BLaER1 treated with 17β-estradiol and CSF1 and Interleukin-3, amounts not matched to agents 10 nM and 100 nM (cell line): ENCODE results near the gene XPO6.

ENCODE experiments used
- H3K27ac ChIP-seq, 11 experiments: shearing (Covaris generic); formaldehyde crosslinking; 2 replicates each; pipeline ENCODE4 v1.8.1; 2022
- H3K27me3 ChIP-seq, 11 experiments: shearing (Covaris generic); formaldehyde crosslinking; 2 replicates each; pipeline ENCODE4 v1.8.1; 2022
- H3K36me3 ChIP-seq, 11 experiments: shearing (Covaris generic); formaldehyde crosslinking; 2 replicates each; pipeline ENCODE4 v1.8.1; 2022
- H3K4me1 ChIP-seq, 10 experiments: shearing (Covaris generic); formaldehyde crosslinking; 2 replicates each; pipeline ENCODE4 v1.8.1; 2022
- H3K4me2 ChIP-seq, 11 experiments: shearing (Covaris generic); formaldehyde crosslinking; 2 replicates each; pipeline ENCODE4 v1.8.1; 2022
- H3K4me3 ChIP-seq, 10 experiments: shearing (Covaris generic); formaldehyde crosslinking; 2 replicates each; pipeline ENCODE4 v1.8.1; 2022
- H3K9ac ChIP-seq, 11 experiments: shearing (Covaris generic); formaldehyde crosslinking; 2 replicates each; pipeline ENCODE4 v1.8.1; 2022
- H3K9me3 ChIP-seq, 11 experiments: shearing (Covaris generic); formaldehyde crosslinking; replicated peaks in 1 of 11; 2 replicates each; pipeline ENCODE4 v1.8.1; 2022
- H4K20me1 ChIP-seq, 11 experiments: shearing (Covaris generic); formaldehyde crosslinking; 2 replicates each; pipeline ENCODE4 v1.8.1; 2022
- Cebpa-rat ChIP-seq, 11 experiments: shearing (Covaris generic); IDR thresholded peaks; 2 replicates each; pipeline ENCODE4 v1.8.1; 2022

XPO6 gene

DNA sequence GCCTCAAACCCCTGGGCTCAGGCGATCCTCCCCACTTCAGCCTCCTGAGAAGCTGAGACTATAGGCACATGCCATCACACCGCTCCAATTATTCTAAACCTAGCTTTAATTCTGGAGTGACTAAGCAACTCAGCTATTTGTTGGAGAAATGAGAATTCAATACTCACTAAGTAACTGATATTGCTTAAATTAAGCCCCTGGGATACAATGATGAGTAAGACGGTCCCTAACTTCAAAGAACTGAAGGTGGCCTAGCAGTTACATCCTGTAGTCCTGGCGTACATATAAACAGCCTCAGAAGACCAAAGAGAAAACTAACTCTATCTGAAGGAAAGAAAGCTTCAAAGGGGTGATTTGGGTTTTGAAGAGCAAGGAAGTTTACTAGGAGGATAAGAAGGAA is 25.0 kb downstream of the XPO6 start:
- peak overlapping the region in 7 of 11 experiments; percentile 47 to 93 (median 82); a peak in 13 of 22 replicates for H3K27ac ChIP-seq
- H3K27me3 ChIP-seq = no peaks in the 10 kb centered on the region
- peaks cover 12 to 100% (median 54%) of the 10 kb centered on the region in 10 experiments; a peak in 19 of 20 replicates for H3K4me1 ChIP-seq
- peak overlapping the region in 2 of 11 experiments; percentile 74 to 79; a peak in 4 of 22 replicates for H3K9ac ChIP-seq
- H3K36me3 ChIP-seq = peaks cover 0 to 91% (median 69%) of the 10 kb centered on the region in 11 experiments; a peak in 21 of 22 replicates
- TF ChIP-seq Cebpa-rat (IDR thresholded peaks at IDR 0.05) = no peak
- peaks cover 0 to 24% (median 17%) of the 10 kb centered on the region in 11 experiments; a peak in 15 of 22 replicates for H3K9me3 ChIP-seq
- H3K4me3 ChIP-seq = no peak overlapping the region
- H4K20me1 ChIP-seq = peaks cover 0 to 100% (median 93%) of the 10 kb centered on the region in 11 experiments; a peak in 19 of 22 replicates
- H3K4me2 ChIP-seq = peak overlapping the region in 6 of 11 experiments; percentile 34 to 94 (median 81); a peak in 12 of 22 replicates

- Histone ChIP-seq H3K4me2 (peak overlapping the region in 3 of 11 experiments; percentile 88 to 94 (median 92); a peak in 5 of 22 replicates), H3K9ac (no peak overlapping the region), H3K36me3 (peaks cover 0 to 84% (median 61%) of the 10 kb centered on the region in 11 experiments; a peak in 21 of 22 replicates), H3K9me3 (peaks cover 0 to 24% (median 17%) of the 10 kb centered on the region in 11 experiments; a peak in 15 of 22 replicates), H3K27ac (peak overlapping the region in 1 of 11 experiments; percentile 16; a peak in 1 of 22 replicates), H4K20me1 (peaks cover 0 to 100% (median 89%) of the 10 kb centered on the region in 11 experiments; a peak in 18 of 22 replicates), H3K4me1 (peaks cover 17 to 97% (median 62%) of the 10 kb centered on the region in 10 experiments; a peak in 19 of 20 replicates), H3K27me3 (no peaks in the 10 kb centered on the region), H3K4me3 (no peak overlapping the region)
- TF ChIP-seq Cebpa-rat (IDR thresholded peaks at IDR 0.05) = no peak
Measured at GRCh38 chr16:28185696-28186095, 26.1 kb downstream of the XPO6 start.

DNA sequence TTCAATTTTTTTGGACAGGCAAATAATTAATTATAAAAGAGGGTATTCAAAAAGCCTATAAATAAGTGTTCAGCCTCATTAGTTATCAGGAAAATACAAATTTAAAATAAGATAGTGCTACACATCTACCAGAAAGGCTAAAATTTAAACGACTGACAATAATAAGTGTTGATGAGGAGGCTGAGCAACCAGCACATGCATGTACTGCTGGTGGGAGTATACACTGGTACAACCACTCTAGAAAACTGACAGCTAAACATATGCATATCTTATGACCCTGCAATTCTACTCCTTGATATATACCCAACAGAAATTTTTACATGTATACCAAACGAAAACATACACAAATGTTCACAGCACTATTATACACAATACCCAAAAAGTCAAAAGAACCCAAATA is 27.1 kb downstream of the XPO6 start:
- Histone ChIP-seq H4K20me1 (peaks cover 0 to 100% (median 79%) of the 10 kb centered on the region in 11 experiments; a peak in 18 of 22 replicates), H3K9me3 (peaks cover 0 to 24% (median 17%) of the 10 kb centered on the region in 11 experiments; a peak in 15 of 22 replicates), H3K27ac (peak overlapping the region in 1 of 11 experiments; percentile 26; a peak in 1 of 22 replicates), H3K4me3 (no peak overlapping the region), H3K27me3 (no peaks in the 10 kb centered on the region), H3K4me2 (peak overlapping the region in 2 of 11 experiments; percentile 88; a peak in 4 of 22 replicates), H3K36me3 (peaks cover 0 to 88% (median 68%) of the 10 kb centered on the region in 11 experiments; a peak in 21 of 22 replicates), H3K4me1 (peaks cover 19 to 97% (median 61%) of the 10 kb centered on the region in 10 experiments; a peak in 19 of 20 replicates), H3K9ac (no peak overlapping the region)
- TF ChIP-seq Cebpa-rat (IDR thresholded peaks at IDR 0.05) = no peak

GRCh38 chr16:28183930-28184329 is 27.8 kb downstream of the XPO6 start:
- no peak for TF ChIP-seq Cebpa-rat (IDR thresholded peaks at IDR 0.05)
- no peak overlapping the region for H3K9ac ChIP-seq
- H3K4me1 ChIP-seq = peaks cover 19 to 97% (median 57%) of the 10 kb centered on the region in 10 experiments; a peak in 19 of 20 replicates
- peak overlapping the region in 3 of 11 experiments; percentile 83 to 88 (median 88); a peak in 5 of 22 replicates for H3K4me2 ChIP-seq
- peak overlapping the region in 5 of 11 experiments; percentile 7 to 89 (median 20); a peak in 7 of 22 replicates for H3K27ac ChIP-seq
- H3K4me3 ChIP-seq = no peak overlapping the region
- H3K27me3 ChIP-seq = no peaks in the 10 kb centered on the region
- peaks cover 0 to 100% (median 72%) of the 10 kb centered on the region in 11 experiments; a peak in 18 of 22 replicates for H4K20me1 ChIP-seq
- H3K36me3 ChIP-seq = peaks cover 0 to 90% (median 70%) of the 10 kb centered on the region in 11 experiments; a peak in 21 of 22 replicates
- peaks cover 0 to 24% (median 17%) of the 10 kb centered on the region in 11 experiments; a peak in 15 of 22 replicates for H3K9me3 ChIP-seq

- Histone ChIP-seq H3K9me3 (peaks cover 0 to 24% (median 17%) of the 10 kb centered on the region in 11 experiments; a peak in 15 of 22 replicates), H3K9ac (no peak overlapping the region), H3K36me3 (peaks cover 3 to 90% (median 73%) of the 10 kb centered on the region in 11 experiments), H3K27ac (peak overlapping the region in 5 of 11 experiments; percentile 7 to 89 (median 20); a peak in 7 of 22 replicates), H3K27me3 (no peaks in the 10 kb centered on the region), H3K4me2 (peak overlapping the region in 3 of 11 experiments; percentile 83 to 88 (median 88); a peak in 5 of 22 replicates), H3K4me3 (no peak overlapping the region), H3K4me1 (peaks cover 19 to 97% (median 53%) of the 10 kb centered on the region in 10 experiments; a peak in 19 of 20 replicates), H4K20me1 (peaks cover 0 to 100% (median 71%) of the 10 kb centered on the region in 11 experiments; a peak in 18 of 22 replicates)
- TF ChIP-seq Cebpa-rat (IDR thresholded peaks at IDR 0.05) = no peak
Measured at GRCh38 chr16:28183484-28183883, 28.3 kb downstream of the XPO6 start.

DNA sequence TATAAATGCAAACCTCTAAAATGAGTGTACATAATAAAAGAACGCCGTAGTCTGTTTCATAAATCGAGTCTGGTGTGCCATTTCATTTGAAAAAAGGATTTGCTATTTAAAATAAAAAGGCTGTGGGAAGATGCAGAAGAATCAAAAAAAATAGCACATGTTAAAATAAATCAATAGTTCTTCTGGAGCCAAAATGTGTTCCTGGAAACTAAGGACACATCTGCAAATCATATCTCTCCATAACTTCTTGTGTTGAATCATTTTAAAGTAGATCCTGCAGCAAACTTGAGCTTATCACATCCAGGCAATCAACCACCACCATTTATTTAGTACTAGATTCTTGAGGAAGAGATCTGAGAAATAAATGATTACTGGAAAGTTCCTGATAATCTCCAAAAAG is 29.0 kb downstream of the XPO6 start:
- no peak overlapping the region for H3K4me3 ChIP-seq
- H3K4me1 ChIP-seq = peaks cover 19 to 97% (median 46%) of the 10 kb centered on the region in 10 experiments; a peak in 19 of 20 replicates
- H4K20me1 ChIP-seq = peaks cover 0 to 100% (median 71%) of the 10 kb centered on the region in 11 experiments; a peak in 17 of 22 replicates
- peaks cover 8 to 90% (median 73%) of the 10 kb centered on the region in 11 experiments for H3K36me3 ChIP-seq
- no peak for TF ChIP-seq Cebpa-rat (IDR thresholded peaks at IDR 0.05)
- H3K27me3 ChIP-seq = no peaks in the 10 kb centered on the region
- peak overlapping the region in 4 of 11 experiments; percentile 55 to 89 (median 86); a peak in 6 of 22 replicates for H3K27ac ChIP-seq
- H3K4me2 ChIP-seq = peak overlapping the region in 3 of 11 experiments; percentile 83 to 88 (median 88); a peak in 6 of 22 replicates
- 0 out of 22 replicates have a peak overlapping the region, but pooled peaks of 1 of the 11 experiments have one; percentile 49 for H3K9ac ChIP-seq
- peaks cover 0 to 24% (median 17%) of the 10 kb centered on the region in 11 experiments; a peak in 15 of 22 replicates for H3K9me3 ChIP-seq

DNA sequence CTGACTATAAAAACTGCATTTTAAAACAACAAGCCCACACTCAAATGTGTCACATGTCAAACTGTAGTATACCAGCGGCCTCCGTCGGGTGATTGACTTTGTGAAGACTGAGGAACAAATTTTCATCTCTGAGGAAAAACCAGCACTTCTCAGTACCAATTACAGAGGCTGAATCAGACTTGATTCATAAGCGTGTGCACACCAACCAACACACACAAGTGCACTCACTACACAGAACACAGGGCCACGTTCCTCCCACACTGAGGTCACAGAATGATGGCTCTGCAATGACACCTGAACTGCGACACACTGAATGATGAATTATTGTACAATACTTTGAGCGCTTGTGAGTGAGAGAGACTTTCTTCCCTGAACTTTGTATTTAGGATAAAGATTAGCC is 29.6 kb downstream of the XPO6 start:
- no peak for TF ChIP-seq Cebpa-rat (IDR thresholded peaks at IDR 0.05)
- H3K27me3 ChIP-seq = no peaks in the 10 kb centered on the region
- peaks cover 0 to 24% (median 17%) of the 10 kb centered on the region in 11 experiments; a peak in 15 of 22 replicates for H3K9me3 ChIP-seq
- peaks cover 0 to 100% (median 67%) of the 10 kb centered on the region in 11 experiments; a peak in 17 of 22 replicates for H4K20me1 ChIP-seq
- peak overlapping the region in 7 of 11 experiments; percentile 55 to 89 (median 80); a peak in 14 of 22 replicates for H3K27ac ChIP-seq
- peaks cover 16 to 97% (median 40%) of the 10 kb centered on the region in 10 experiments; a peak in 19 of 20 replicates for H3K4me1 ChIP-seq
- peak overlapping the region in 8 of 11 experiments; percentile 28 to 88 (median 74); a peak in 15 of 22 replicates for H3K4me2 ChIP-seq
- peaks cover 13 to 90% (median 74%) of the 10 kb centered on the region in 11 experiments for H3K36me3 ChIP-seq
- H3K4me3 ChIP-seq = no peak overlapping the region
- peak overlapping the region in 3 of 11 experiments; percentile 49 to 77 (median 70); a peak in 5 of 22 replicates for H3K9ac ChIP-seq

GRCh38 chr16:28181515-28181914 is 30.2 kb downstream of the XPO6 start:
- Histone ChIP-seq H4K20me1 (peaks cover 0 to 100% (median 63%) of the 10 kb centered on the region in 11 experiments; a peak in 17 of 22 replicates), H3K4me2 (peak overlapping the region; percentile 10 to 88 (median 62); a peak in 21 of 22 replicates), H3K27me3 (no peaks in the 10 kb centered on the region), H3K36me3 (peaks cover 19 to 90% (median 74%) of the 10 kb centered on the region in 11 experiments), H3K4me3 (peak overlapping the region in 1 of 10 experiments; percentile 7; a peak in 1 of 20 replicates), H3K9me3 (peaks cover 0 to 20% (median 17%) of the 10 kb centered on the region in 11 experiments; a peak in 15 of 22 replicates), H3K9ac (peak overlapping the region in 7 of 11 experiments; percentile 6 to 77 (median 57); a peak in 10 of 22 replicates), H3K4me1 (peaks cover 16 to 97% (median 33%) of the 10 kb centered on the region in 10 experiments; a peak in 19 of 20 replicates), H3K27ac (peak overlapping the region in 9 of 11 experiments; percentile 55 to 89 (median 68); a peak in 19 of 22 replicates)
- TF ChIP-seq Cebpa-rat (IDR thresholded peaks at IDR 0.05) = no peak
